NCI-H2227 treated with DMSO at 0.1 percent for 48 hours (cell line): ENCODE data around the gene CYP3A5.

Experiments used
- DNase-seq: peaks from one replicate; lab custom pipeline; 2025; lab: John Stamatoyannopoulos, UW

The CYP3A5 gene

DNA sequence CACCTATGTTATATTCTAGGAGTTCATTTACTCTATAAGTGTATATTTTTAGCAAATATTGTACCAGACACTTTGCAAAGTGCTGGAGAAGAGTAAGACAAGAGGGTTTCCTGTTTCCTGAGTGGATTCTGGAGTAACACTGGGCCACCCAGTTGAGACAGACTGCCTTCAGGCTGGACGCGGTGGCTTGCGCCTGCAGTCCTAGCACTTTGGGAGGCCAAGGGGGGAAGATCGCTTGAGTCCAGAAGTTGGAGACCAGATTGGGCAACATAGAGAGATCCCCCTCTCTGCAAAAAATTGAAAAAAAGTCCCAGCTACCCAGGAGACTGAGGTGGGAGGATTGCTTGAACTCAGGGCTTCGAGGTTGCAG lies 63.8 kb downstream of the CYP3A5 start:
- no peak for DNase-seq

DNA sequence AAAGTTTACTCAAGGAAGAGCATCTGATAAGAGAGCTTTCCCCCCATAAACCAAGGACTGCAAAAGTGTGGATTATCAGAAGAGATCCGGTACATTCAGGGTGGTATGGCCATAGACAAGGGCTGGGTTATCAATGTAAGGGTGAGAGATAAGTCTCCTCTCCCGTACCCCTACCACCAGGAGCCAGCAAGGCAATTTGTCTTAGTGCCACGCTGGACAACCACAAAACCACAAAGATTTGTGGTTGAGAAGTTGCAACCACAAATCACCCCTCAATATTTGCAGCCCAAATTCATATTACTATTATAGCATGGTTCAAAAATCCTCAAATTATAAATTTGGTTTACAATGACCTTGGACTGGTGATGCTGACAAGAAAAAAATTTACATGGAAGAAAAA lies 65.3 kb downstream of the CYP3A5 start:
- no peak for DNase-seq

- DNase-seq = no peak
Measured at GRCh38 chr7:99607548-99607947, 72.2 kb downstream of the CYP3A5 start.

DNA sequence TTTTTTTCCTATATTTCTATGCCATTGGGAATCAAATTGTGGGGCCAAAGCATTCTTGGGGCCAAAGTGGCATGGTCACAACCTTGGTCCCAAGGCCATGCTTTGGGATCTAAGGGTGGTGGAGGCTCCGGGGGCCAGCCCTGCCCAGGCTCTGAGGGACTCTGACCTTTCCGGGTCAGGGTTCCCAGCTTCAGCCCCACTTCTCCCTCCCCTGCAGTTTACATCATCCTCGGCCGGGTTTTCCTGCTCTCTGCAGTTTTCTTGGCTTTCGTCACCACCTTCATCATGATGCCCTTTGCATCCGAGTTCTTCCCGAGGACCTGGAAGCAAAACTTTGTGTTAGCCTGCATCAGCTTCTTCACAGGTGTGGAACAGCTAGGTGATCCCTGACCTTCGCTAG lies 73.3 kb downstream of the CYP3A5 start:
- no peak for DNase-seq

DNA sequence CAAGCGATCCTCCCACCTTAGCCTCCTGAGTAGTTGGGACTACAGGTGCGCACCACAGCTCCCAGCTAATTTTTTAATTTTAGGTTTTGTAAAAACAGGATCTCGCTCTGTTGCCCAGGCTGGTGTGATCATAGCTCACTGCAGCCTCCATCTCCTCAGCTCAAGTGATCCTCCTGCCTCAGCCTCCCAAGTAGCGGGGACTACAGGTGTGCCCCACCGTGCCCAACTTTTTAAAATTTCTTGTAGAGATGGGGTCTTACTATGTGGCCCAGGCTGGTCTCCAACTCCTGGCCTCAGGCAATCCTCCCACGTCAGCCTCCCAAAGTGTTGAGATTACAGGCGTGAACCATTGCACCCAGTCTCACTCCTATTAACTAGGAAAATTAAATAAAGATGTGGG lies 74.3 kb downstream of the CYP3A5 start:
- no peak for DNase-seq

DNA sequence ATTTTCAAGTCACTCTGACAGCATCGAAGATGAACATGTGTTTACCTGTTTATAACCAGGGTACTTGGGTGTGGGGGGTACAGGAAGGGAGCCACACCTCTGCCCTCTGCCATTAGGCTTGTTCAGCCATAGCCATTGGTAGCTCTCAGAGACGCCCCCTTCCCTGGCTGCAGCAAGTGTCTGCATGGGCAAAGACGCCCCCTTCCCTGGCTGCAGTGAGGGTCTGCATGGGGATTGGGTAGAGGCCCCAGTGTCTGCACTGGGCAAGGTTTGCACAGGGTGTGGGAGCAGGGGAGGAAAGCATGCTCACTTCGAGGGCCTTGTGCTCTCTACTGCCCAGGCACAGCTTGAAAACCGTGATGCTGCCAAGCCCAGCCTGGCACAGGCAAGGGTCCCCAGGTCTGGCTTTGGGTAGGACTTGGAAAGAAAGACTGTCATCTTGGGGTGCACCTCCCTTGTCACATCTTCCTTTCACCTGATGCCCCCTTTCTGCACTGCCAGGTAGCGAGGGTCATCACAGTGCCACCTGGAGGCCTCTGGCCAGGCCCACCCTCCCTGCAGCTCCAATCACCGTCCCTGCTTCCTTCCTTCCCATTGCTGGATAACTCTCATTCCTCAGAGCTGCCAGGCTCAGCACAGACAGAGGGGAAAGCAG lies 78.0 kb downstream of the CYP3A5 start:
- no peak for DNase-seq

GRCh38 chr7:99599836-99600235 lies 80.0 kb downstream of the CYP3A5 start:
- no peak for DNase-seq
